Measurements from ENCODE around the gene GNAI3.
A peak's percentile ranks its signal among the peaks of the same experiment; 100 is the strongest.

DNA sequence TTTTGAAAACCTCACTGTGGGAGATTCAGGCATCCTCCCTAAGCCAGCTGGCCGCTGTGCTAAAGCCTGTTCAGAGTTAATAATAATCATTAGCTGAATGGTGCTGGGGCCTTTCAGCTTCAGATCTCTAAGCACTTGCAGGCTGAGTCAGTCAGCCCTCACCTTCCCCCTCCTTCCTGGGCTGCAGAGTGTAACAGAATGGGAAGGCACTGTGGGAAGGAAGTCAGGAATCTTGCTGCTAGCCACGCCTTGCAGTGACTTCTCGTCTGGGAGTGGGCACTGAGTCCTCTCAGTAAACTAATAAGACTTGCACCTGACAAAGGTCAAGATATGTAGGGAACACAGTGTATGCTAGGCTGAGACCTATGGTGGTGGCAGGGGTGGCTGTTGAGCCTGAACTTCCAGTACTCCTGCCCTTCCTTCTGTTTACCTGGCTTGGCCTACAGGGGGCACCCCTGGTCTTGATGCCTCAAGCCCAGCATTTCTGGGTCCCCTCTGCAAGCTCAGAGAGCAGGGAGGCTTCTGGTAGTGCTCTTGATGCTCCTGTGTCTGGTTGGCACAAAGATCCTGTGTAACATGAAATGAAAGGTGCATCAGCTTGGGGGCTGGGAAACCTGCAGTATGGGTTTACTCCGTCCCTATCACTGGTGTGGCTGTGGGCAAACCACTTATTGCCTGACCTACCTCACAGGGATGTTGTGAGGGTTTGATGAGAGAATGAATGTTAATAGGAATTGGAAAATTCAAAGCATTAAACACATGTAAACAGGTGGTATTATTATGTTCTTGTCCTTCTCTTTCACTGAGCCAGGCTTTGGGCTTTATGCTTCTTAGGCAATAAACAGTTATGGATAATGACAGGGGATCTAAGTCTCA is 48.5 kb upstream of the GNAI3 start:
- TF ChIP-seq, protein P1, sequence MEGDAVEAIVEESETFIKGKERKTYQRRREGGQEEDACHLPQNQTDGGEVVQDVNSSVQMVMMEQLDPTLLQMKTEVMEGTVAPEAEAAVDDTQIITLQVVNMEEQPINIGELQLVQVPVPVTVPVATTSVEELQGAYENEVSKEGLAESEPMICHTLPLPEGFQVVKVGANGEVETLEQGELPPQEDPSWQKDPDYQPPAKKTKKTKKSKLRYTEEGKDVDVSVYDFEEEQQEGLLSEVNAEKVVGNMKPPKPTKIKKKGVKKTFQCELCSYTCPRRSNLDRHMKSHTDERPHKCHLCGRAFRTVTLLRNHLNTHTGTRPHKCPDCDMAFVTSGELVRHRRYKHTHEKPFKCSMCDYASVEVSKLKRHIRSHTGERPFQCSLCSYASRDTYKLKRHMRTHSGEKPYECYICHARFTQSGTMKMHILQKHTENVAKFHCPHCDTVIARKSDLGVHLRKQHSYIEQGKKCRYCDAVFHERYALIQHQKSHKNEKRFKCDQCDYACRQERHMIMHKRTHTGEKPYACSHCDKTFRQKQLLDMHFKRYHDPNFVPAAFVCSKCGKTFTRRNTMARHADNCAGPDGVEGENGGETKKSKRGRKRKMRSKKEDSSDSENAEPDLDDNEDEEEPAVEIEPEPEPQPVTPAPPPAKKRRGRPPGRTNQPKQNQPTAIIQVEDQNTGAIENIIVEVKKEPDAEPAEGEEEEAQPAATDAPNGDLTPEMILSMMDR (conservative IDR thresholded peaks at IDR 0.05) = peak; percentile 80
- TF ChIP-seq ZFX (IDR thresholded peaks at IDR 0.05) = no peak
